BLaER1 treated with 17β-estradiol and CSF1 and Interleukin-3, amounts not matched to agents 10 nM and 100 nM (cell line): ENCODE measurements around the gene ATP13A4.

Source experiments
- H3K27ac ChIP-seq, 11 experiments: shearing (Covaris generic); formaldehyde crosslinking; 2 replicates each; pipeline ENCODE4 v1.8.1; 2022
- H3K27me3 ChIP-seq, 11 experiments: shearing (Covaris generic); formaldehyde crosslinking; 2 replicates each; pipeline ENCODE4 v1.8.1; 2022
- H3K36me3 ChIP-seq, 11 experiments: shearing (Covaris generic); formaldehyde crosslinking; 2 replicates each; pipeline ENCODE4 v1.8.1; 2022
- H3K4me1 ChIP-seq, 10 experiments: shearing (Covaris generic); formaldehyde crosslinking; 2 replicates each; pipeline ENCODE4 v1.8.1; 2022
- H3K4me2 ChIP-seq, 11 experiments: shearing (Covaris generic); formaldehyde crosslinking; 2 replicates each; pipeline ENCODE4 v1.8.1; 2022
- H3K4me3 ChIP-seq, 10 experiments: shearing (Covaris generic); formaldehyde crosslinking; 2 replicates each; pipeline ENCODE4 v1.8.1; 2022
- H3K9ac ChIP-seq, 11 experiments: shearing (Covaris generic); formaldehyde crosslinking; 2 replicates each; pipeline ENCODE4 v1.8.1; 2022
- H3K9me3 ChIP-seq, 11 experiments: shearing (Covaris generic); formaldehyde crosslinking; replicated peaks in 1 of 11; 2 replicates each; pipeline ENCODE4 v1.8.1; 2022
- H4K20me1 ChIP-seq, 11 experiments: shearing (Covaris generic); formaldehyde crosslinking; 2 replicates each; pipeline ENCODE4 v1.8.1; 2022
- Cebpa-rat ChIP-seq, 11 experiments: shearing (Covaris generic); IDR thresholded peaks; 2 replicates each; pipeline ENCODE4 v1.8.1; 2022

ATP13A4 gene

GRCh38 chr3:193357291-193357690 is 197.4 kb downstream of the ATP13A4 start:
- no peaks in the 10 kb centered on the region for H3K36me3 ChIP-seq
- H3K9ac ChIP-seq, result no peak overlapping the region
- no peak for TF ChIP-seq Cebpa-rat (IDR thresholded peaks at IDR 0.05)
- H3K27me3 ChIP-seq, result no peaks in the 10 kb centered on the region
- no peaks in the 10 kb centered on the region for H4K20me1 ChIP-seq
- no peak overlapping the region for H3K4me2 ChIP-seq
- no peaks in the 10 kb centered on the region for H3K9me3 ChIP-seq
- no peak overlapping the region for H3K4me3 ChIP-seq
- H3K27ac ChIP-seq, result no peak overlapping the region
- H3K4me1 ChIP-seq, result no peaks in the 10 kb centered on the region

- H3K4me1 ChIP-seq, result no peaks in the 10 kb centered on the region
- no peak overlapping the region for H3K4me3 ChIP-seq
- H3K27ac ChIP-seq, result no peak overlapping the region
- H3K36me3 ChIP-seq, result no peaks in the 10 kb centered on the region
- no peaks in the 10 kb centered on the region for H3K27me3 ChIP-seq
- no peaks in the 10 kb centered on the region for H4K20me1 ChIP-seq
- no peak overlapping the region for H3K9ac ChIP-seq
- no peaks in the 10 kb centered on the region for H3K9me3 ChIP-seq
- H3K4me2 ChIP-seq, result no peak overlapping the region
- no peak for TF ChIP-seq Cebpa-rat (IDR thresholded peaks at IDR 0.05)
These were observed 200.3 kb downstream of the ATP13A4 start for GRCh38 chr3:193354423-193354822.
